H4 (cell line): ENCODE measurements around the gene GALNT7. TPM values are rescaled to one million over a fixed set of nuclear protein-coding genes. Genes with fewer than 3 reads are reported as not detected.

Source experiments
- DNase-seq: peaks from one replicate; pipeline ENCODE4 v3.0.0-alpha.2; 2015; ENCODE audit warnings: low spot score
- total RNA-seq: library from RNA; depleted of rRNA; stranded (reverse); fragments of >200 nt; shearing (Covaris generic); gene quantifications from 2 replicates; pipeline ENCODE4 v1.2.3, GENCODE V29; 2014; rRNA removed

GALNT7 gene
- total RNA-seq, 1 experiment from 2014 or later = 56.7 TPM

GRCh38 chr4:173357939-173358338 lies 189.3 kb downstream of the GALNT7 start:
- DNase-seq = no peak

GRCh38 chr4:173360587-173361221 lies 192.1 kb downstream of the GALNT7 start:
- no peak for DNase-seq

GRCh38 chr4:173362666-173363065 lies 194.1 kb downstream of the GALNT7 start:
- no peak for DNase-seq

DNA sequence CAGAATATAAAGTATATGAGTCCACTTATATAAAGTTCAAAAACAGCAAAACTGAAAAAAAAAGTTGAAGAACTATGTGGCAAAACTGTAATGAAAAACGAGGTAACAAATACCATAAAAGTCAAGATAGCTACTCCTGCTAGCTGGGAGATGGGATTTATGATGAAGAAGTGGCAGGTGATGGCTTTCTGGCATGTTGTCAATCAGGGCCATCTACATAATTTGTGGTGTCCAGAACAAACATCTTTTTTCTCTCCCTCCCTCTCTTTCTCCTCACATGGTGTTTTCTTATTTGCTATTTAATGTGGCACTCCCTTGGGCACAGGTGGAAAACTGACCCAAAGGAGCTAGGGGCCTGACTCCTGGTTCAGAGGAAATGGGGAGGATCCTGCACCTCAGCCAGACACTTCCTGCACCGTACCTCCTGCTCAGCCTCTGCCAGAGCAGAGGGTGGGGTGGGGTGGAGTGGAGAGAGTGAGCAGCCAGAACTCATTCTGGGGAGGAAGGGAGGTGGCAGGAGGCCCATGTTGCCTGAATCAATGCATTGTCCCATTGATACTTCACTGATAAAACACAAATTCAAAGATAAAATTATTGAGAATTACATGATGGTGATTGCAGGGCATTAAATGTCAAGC lies 196.9 kb downstream of the GALNT7 start:
- no peak for DNase-seq

DNA sequence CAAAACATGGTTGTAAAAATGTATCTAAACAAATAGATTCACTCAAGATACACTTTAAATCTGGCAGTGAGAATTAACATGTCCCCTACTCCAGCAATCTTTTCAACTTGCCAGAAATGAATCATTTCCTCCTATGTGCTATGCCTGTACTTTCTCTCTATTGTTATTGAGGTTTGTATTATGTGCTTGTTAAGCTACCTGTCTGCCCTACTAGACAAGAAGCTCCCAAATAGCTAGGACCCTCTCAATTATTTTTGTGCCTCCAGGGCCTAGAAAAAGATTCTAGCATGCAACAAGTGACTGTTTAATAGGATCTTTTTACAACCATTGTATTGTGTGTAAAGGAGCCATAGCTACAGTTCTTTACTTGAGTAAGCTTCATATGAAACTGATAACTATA lies 198.7 kb downstream of the GALNT7 start:
- no peak for DNase-seq

DNA sequence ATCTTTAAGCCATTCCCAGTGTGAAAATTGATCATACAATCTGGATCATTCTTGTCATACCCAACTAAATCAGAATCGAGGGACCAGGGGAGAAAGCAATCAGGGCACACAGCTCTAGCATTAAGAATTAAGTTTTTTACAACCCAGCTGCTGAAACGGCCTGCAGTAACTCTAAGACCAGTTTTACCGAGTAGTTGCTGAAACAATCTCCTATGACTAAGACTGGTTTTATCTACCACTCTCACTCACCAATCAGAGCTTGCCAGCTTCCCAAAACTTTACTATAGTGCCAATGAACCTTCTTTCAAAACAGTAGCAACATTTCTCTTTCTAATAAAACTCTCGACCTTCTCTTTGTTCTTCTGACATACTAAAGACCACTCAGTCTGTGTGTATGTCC lies 199.3 kb downstream of the GALNT7 start:
- DNase-seq = no peak

DNA sequence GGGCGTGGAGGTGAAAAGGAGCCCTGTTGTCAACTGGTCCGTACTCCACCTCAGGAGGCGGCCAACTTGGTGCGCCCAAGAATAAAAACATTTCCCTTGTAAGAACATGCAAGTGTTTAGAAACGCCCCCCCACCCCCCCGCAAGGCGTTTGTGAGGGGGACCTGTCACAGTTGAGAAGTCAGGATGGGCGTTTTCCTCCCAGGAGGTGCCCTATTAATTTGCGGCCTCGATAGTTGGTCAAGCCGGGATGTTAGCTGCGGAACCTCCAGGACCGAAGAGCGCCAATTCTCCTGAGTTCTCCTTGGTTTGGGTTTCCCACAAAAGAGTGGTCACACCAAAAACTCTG lies 201.5 kb downstream of the GALNT7 start:
- no peak for DNase-seq

DNA sequence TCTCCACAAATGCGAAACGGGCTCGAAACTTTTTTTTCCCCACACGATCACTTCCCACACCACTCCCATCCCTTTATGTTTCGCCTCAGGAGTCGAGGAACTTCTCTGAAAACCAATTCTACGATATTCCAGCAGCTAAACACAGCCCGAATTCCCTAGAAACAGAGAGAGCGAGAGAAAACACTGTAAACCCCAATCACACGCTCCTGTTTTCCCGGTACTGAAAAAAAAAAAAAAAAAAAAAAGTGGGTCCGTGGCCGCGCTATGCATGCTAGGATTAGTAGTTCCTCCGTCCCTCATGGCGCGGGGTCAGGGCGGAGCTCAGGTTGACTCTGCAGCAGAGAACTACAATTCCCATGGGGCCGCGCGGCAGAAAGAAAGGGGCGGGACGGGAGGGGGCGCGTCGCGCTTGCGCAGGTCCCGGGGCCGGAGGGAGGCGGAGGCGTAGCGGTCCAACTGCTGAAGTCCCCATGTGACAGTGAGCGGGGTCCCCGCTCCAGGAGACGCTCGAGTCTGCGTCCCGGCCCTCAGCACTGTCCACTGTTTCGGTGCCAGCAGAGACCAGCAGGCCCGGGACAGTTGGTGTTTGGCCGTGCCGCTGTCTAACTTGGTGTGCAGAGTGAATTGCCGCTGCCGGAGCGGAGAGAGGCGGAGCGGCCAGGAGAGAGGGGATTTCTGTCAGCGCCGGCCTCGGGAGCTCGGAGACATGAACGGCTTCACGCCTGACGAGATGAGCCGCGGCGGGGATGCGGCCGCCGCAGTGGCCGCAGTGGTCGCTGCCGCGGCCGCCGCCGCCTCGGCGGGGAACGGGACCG lies 202.1 kb downstream of the GALNT7 start, which contains the start of gene SAP30:
Gene SAP30 (plus strand): TSS at position 478 of the 815 bp plus-strand sequence. CDS start 229 bp downstream, at position 707.
- peak; percentile 97 for DNase-seq

GRCh38 chr4:173371292-173372192 lies 202.9 kb downstream of the GALNT7 start:
- DNase-seq = peak; percentile 41

Other genes starting within 250 kb of the GALNT7 start
- 153 and 219 TPM in 2 replicates for gene HMGB2, start 165.5 kb downstream of the GALNT7 start, total RNA-seq
- 27.3 and 34.8 TPM in 2 replicates for gene SAP30, start 202.1 kb downstream of the GALNT7 start, total RNA-seq
- gene SCRG1, start 230.3 kb downstream of the GALNT7 start, total RNA-seq = not detected in 2 replicates